Caco-2 (cell line): ENCODE measurements around the gene KIF20B. TPM values are rescaled to one million over a fixed set of nuclear protein-coding genes. Genes with fewer than 3 reads are reported as not detected.
A peak's percentile ranks its signal among the peaks of the same experiment; 100 is the strongest.

ENCODE experiments used
- BruUV-seq: library from RNA; stranded (reverse); fragments of 400-500 nt; replicated peaks from 2 replicates; lab custom pipeline; 2021; lab: Mats Ljungman, UMichigan
- CTCF ChIA-PET: fragments of 300-600 bp; sonication (Branson Sonifier 250); formaldehyde crosslinking; loops from one replicate; lab custom pipeline; 2022; ENCODE audit warnings: antibody characterized with exemption; lab: Charles Lee
- POLR2A ChIA-PET: fragments of 300-600 bp; sonication (Branson Sonifier 250); formaldehyde crosslinking; loops from one replicate; lab custom pipeline; 2022; ENCODE audit warnings: antibody characterized with exemption; lab: Charles Lee
- DNase-seq, 2 experiments: peaks; one replicate each; pipeline versions ENCODE4 v3.0.0 to v3.0.0-alpha.2; 2020 to 2022
- H3K27me3 ChIP-seq: replicated peaks from 2 replicates; pipeline ENCODE4 v1.6.0; 2011; ENCODE audit warnings: low read length; ENCODE audit not compliant: control insufficient read depth, insufficient read depth
- H3K36me3 ChIP-seq: 2 replicates; pipeline ENCODE4 v1.5.1; 2011; ENCODE audit warnings: low read length; ENCODE audit not compliant: control insufficient read depth, insufficient read depth
- H3K4me1 ChIP-seq: fragments of 250-450 bp; sonication (Bioruptor Pico); 2 replicates; pipeline ENCODE4 v1.5.1; 2020; ENCODE audit warnings: mild to moderate bottlenecking
- H3K4me3 ChIP-seq: 2 replicates; pipeline ENCODE4 v1.5.1; 2011; ENCODE audit warnings: low read depth, mild to moderate bottlenecking, control low read depth, low read length
- H3K9me3 ChIP-seq: fragments of 250-450 bp; sonication (Bioruptor Pico); 2 replicates; pipeline ENCODE4 v1.5.1; 2020; ENCODE audit warnings: mild to moderate bottlenecking, moderate library complexity
- H3K27ac Mint-ChIP-seq: one replicate; pipeline ENCODE4 v1.8.0; 2022; ENCODE audit warnings: mixed read lengths; ENCODE audit not compliant: unreplicated experiment
- H3K27me3 Mint-ChIP-seq: one replicate; pipeline ENCODE4 v1.8.0; 2022; ENCODE audit warnings: mixed read lengths; ENCODE audit not compliant: insufficient read depth, unreplicated experiment
- H3K36me3 Mint-ChIP-seq: one replicate; pipeline ENCODE4 v1.8.0; 2022; ENCODE audit warnings: mild to moderate bottlenecking, mixed read lengths; ENCODE audit not compliant: insufficient read depth, unreplicated experiment
- H3K4me1 Mint-ChIP-seq: one replicate; pipeline ENCODE4 v1.8.0; 2022; ENCODE audit warnings: low read depth, mixed read lengths; ENCODE audit not compliant: unreplicated experiment
- H3K4me3 Mint-ChIP-seq: one replicate; pipeline ENCODE4 v1.8.0; 2022; ENCODE audit warnings: mild to moderate bottlenecking, moderate library complexity, mixed read lengths; ENCODE audit not compliant: unreplicated experiment
- H3K9me3 Mint-ChIP-seq: one replicate; pipeline ENCODE4 v1.8.0; 2022; ENCODE audit warnings: mixed read lengths; ENCODE audit not compliant: unreplicated experiment
- intact Hi-C: fragments of 100-400 bp; cut with micrococcal nuclease; formaldehyde crosslinking; loops from one replicate; pipeline ENCODE4 v1.10.0; 2022; ENCODE audit not compliant: unreplicated experiment
- total RNA-seq: library from RNA; stranded (reverse); gene quantifications from 2 replicates; pipeline ENCODE4 v1.2.3, GENCODE V29; 2022
- TF ChIP-seq, protein P1 (sequence below), 2 experiments: fragments of 200-600 bp in 1 of 2; IDR thresholded peaks; 1 replicate in 1 of 2; 2 replicates in 1 of 2; pipeline versions ENCODE4 v1.5.1 to v1.8.0; 2011 to 2022; ENCODE audit warnings: antibody characterized with exemption in 1 of 2, control low read depth in 1 of 2, inconsistent platforms in 1 of 2, low read depth in 1 of 2, low read length in 1 of 2, mild to moderate bottlenecking in 1 of 2, moderate library complexity in 1 of 2; ENCODE audit not compliant: insufficient read depth in 1 of 2, severe bottlenecking in 1 of 2, unreplicated experiment in 1 of 2

Gene KIF20B
- total RNA-seq, 1 experiment from 2014 or later, result 43.9 TPM

DNA sequence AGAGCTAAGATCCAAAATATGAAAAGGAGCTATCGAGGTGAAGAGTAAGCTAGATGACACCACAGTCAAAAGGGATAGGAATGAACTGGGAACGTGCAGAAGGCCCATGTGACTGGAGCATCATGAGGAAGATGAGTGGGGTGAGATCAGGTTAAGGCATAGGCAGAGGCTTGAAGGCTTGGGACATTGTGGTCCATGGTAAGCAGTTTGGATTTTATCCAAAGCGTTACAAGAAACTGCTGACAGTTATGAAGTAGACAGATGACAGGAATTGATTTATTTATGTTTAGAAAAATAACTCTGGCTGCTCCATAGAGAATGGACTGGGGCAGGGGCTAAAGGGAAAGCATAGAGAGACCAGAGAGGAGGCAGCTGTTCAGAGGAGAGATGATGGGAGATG lies 38.2 kb upstream of the KIF20B start:
- Histone ChIP-seq H3K4me3 (no peak overlapping the region), H3K4me1 (no peaks in the 10 kb centered on the region), H3K27me3 (no peaks in the 10 kb centered on the region), H3K36me3 (no peaks in the 10 kb centered on the region), H3K9me3 (no peaks in the 10 kb centered on the region)
- Mint-ChIP-seq H3K27me3 (no peaks in the 10 kb centered on the region), H3K36me3 (no peaks in the 10 kb centered on the region), H3K4me3 (no peak overlapping the region), H3K9me3 (peaks cover 7% of the 10 kb centered on the region), H3K27ac (no peak overlapping the region), H3K4me1 (no peaks in the 10 kb centered on the region)
- BruUV-seq, result no TSS peak
- ChIA-PET CTCF (no interaction called here), POLR2A (no interaction called here)
- TF ChIP-seq, protein P1, sequence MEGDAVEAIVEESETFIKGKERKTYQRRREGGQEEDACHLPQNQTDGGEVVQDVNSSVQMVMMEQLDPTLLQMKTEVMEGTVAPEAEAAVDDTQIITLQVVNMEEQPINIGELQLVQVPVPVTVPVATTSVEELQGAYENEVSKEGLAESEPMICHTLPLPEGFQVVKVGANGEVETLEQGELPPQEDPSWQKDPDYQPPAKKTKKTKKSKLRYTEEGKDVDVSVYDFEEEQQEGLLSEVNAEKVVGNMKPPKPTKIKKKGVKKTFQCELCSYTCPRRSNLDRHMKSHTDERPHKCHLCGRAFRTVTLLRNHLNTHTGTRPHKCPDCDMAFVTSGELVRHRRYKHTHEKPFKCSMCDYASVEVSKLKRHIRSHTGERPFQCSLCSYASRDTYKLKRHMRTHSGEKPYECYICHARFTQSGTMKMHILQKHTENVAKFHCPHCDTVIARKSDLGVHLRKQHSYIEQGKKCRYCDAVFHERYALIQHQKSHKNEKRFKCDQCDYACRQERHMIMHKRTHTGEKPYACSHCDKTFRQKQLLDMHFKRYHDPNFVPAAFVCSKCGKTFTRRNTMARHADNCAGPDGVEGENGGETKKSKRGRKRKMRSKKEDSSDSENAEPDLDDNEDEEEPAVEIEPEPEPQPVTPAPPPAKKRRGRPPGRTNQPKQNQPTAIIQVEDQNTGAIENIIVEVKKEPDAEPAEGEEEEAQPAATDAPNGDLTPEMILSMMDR (IDR thresholded peaks at IDR 0.05; ENCODE audit: insufficient read depth in 1 of 2, low read depth in 1 of 2, low read length in 1 of 2, severe bottlenecking in 1 of 2, unreplicated experiment in 1 of 2), result no peak
- intact Hi-C loops, result no loop called here
- no peak for DNase-seq

DNA sequence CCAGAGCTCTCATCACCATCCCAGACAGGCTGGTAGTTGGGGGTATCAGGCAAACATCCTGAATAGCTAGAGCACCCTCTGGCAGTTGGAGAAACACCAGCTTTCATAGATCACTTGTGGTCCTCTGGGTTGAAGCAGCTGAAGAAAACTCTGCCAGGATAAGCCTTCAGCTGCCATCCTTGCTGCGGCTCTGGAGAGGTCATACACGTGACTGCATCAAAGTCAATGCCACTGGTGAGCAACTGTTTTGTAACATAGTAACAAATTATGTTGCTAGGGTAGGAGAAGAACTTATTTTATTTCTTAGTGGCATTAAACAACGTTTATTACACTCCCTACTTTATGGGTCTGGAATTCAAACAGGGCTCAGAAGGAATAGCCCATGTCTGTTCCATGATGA lies 37.2 kb upstream of the KIF20B start:
- CTCF ChIA-PET, result no interaction called here
- H3K9me3 Mint-ChIP-seq, result no peaks in the 10 kb centered on the region
- TF ChIP-seq, protein P1 (IDR thresholded peaks at IDR 0.05; ENCODE audit: insufficient read depth in 1 of 2, low read depth in 1 of 2, low read length in 1 of 2, severe bottlenecking in 1 of 2, unreplicated experiment in 1 of 2), result no peak
- POLR2A ChIA-PET, result no interaction called here
- no peaks in the 10 kb centered on the region for H3K27me3 ChIP-seq
- H3K27ac Mint-ChIP-seq, result no peak overlapping the region
- H3K4me1 Mint-ChIP-seq, result no peaks in the 10 kb centered on the region
- no peaks in the 10 kb centered on the region for H3K9me3 ChIP-seq
- peaks cover 5% of the 10 kb centered on the region; the same call in 1 of the 2 replicates for H3K4me1 ChIP-seq
- intact Hi-C loops, result no loop called here
- BruUV-seq, result no TSS peak
- no peaks in the 10 kb centered on the region for H3K36me3 Mint-ChIP-seq
- no peak for DNase-seq
- H3K4me3 Mint-ChIP-seq, result no peak overlapping the region
- H3K36me3 ChIP-seq, result no peaks in the 10 kb centered on the region
- no peak overlapping the region for H3K4me3 ChIP-seq
- H3K27me3 Mint-ChIP-seq, result no peaks in the 10 kb centered on the region

DNA sequence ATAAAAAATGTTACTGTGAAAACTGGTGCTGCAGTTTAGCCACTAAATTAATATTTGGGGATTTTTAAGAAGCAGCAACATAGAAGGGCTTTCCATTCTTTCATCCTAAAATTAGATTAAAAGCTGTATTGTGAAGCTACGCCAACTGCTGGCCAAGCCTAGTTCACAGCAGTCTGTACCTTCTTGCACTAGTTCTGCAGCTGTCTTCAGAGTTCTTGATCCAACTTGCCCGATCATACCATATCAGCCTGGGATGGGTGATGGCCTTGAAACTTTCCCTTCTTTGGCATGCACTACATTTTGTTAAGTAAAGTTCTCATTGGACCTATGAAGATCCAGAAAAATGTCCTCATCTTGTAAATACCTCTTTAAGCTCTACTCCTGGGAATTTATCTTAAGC lies 36.1 kb upstream of the KIF20B start:
- intact Hi-C loops, result no loop called here
- H3K9me3 Mint-ChIP-seq, result no peaks in the 10 kb centered on the region

More for the DNA sequence above, 36.1 kb upstream of the KIF20B start:
- Histone ChIP-seq H3K36me3 (no peaks in the 10 kb centered on the region), H3K4me1 (peaks cover 5% of the 10 kb centered on the region; the same call in 1 of the 2 replicates), H3K27me3 (no peaks in the 10 kb centered on the region), H3K9me3 (no peaks in the 10 kb centered on the region), H3K4me3 (no peak overlapping the region)
- no peak for DNase-seq
- Mint-ChIP-seq H3K4me3 (no peak overlapping the region), H3K27me3 (no peaks in the 10 kb centered on the region), H3K4me1 (no peaks in the 10 kb centered on the region), H3K36me3 (no peaks in the 10 kb centered on the region), H3K27ac (no peak overlapping the region)
- BruUV-seq, result no TSS peak
- TF ChIP-seq, protein P1 (IDR thresholded peaks at IDR 0.05; ENCODE audit: insufficient read depth in 1 of 2, low read depth in 1 of 2, low read length in 1 of 2, severe bottlenecking in 1 of 2, unreplicated experiment in 1 of 2), result peak in 1 of 2 experiments; percentile 20
- ChIA-PET CTCF (no interaction called here), POLR2A (no interaction called here)
